Astrocyte (in vitro differentiated cells and primary cell): Measurements from ENCODE around the gene PPIG.
"Not testable (repeated sequence)": the region's sequence is repeated elsewhere in the genome, so short reads cannot be mapped to it uniquely, and the experiment has no call there.

Experiments used
- EZH2 ChIP-seq: IDR thresholded peaks from 2 replicates; pipeline ENCODE4 v1.6.1; 2012; ENCODE audit warnings: mild to moderate bottlenecking, low read length, inconsistent platforms; ENCODE audit not compliant: insufficient read depth
- TF ChIP-seq, protein P1 (sequence below): IDR thresholded peaks from 2 replicates; pipeline ENCODE4 v1.5.1; 2011; ENCODE audit warnings: low read depth, mild to moderate bottlenecking, inconsistent platforms, low read length, moderate library complexity; ENCODE audit not compliant: insufficient read depth

DNA sequence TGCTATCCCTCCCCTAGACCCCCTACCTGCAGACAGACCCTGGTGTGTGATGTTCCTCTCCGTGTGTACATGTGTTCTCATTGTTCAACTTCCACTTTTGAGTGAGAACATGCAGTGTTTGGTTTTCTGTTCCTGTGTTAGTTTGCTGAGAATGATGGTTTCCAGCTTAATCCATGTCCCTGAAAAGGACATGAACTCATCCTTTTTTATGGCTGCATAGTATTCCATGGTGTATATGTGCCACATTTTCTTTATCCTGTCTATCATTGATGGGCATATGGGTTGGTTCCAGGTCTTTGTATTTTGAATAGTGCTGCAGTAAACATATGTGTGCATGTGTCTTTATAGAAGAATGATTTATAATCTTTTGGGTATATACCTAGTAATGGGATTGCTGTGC, 31.8 kb downstream of the PPIG start:
- TF ChIP-seq, protein P1, sequence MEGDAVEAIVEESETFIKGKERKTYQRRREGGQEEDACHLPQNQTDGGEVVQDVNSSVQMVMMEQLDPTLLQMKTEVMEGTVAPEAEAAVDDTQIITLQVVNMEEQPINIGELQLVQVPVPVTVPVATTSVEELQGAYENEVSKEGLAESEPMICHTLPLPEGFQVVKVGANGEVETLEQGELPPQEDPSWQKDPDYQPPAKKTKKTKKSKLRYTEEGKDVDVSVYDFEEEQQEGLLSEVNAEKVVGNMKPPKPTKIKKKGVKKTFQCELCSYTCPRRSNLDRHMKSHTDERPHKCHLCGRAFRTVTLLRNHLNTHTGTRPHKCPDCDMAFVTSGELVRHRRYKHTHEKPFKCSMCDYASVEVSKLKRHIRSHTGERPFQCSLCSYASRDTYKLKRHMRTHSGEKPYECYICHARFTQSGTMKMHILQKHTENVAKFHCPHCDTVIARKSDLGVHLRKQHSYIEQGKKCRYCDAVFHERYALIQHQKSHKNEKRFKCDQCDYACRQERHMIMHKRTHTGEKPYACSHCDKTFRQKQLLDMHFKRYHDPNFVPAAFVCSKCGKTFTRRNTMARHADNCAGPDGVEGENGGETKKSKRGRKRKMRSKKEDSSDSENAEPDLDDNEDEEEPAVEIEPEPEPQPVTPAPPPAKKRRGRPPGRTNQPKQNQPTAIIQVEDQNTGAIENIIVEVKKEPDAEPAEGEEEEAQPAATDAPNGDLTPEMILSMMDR, result not testable (repeated sequence)
- TF ChIP-seq EZH2, result not testable (repeated sequence)
